Stomach smooth muscle (tissue), 2 donors: ENCODE data around the gene CBX7.

Experiments used
- H3K27ac ChIP-seq: one replicate; pipeline ENCODE4 v1.7.0; 2013; ENCODE audit warnings: mild to moderate bottlenecking, low read length, inconsistent platforms
- H3K27me3 ChIP-seq, 2 donors: one replicate each; pipeline ENCODE4 v1.7.0; 2013; ENCODE audit warnings: low read length in 2 of 2; ENCODE audit not compliant: insufficient read depth in 2 of 2, control insufficient read depth in 1 of 2
- H3K36me3 ChIP-seq, 2 donors: one replicate each; pipeline ENCODE4 v1.7.0; 2013; ENCODE audit warnings: low read length in 2 of 2; ENCODE audit not compliant: control insufficient read depth in 2 of 2, insufficient read depth in 2 of 2
- H3K4me1 ChIP-seq: one replicate; pipeline ENCODE4 v1.7.0; 2013; ENCODE audit warnings: low read length; ENCODE audit not compliant: control insufficient read depth, insufficient read depth
- H3K4me3 ChIP-seq, 2 donors: one replicate each; pipeline ENCODE4 v1.7.0; 2013; ENCODE audit warnings: low read length in 2 of 2
- H3K9ac ChIP-seq, 2 donors: one replicate each; pipeline ENCODE4 v1.7.0; 2013; ENCODE audit warnings: low read length in 2 of 2, mild to moderate bottlenecking in 1 of 2
- H3K9me3 ChIP-seq, 2 donors: one replicate each; pipeline ENCODE4 v1.7.0; 2013; ENCODE audit warnings: low read length in 2 of 2; ENCODE audit not compliant: control insufficient read depth in 2 of 2
- donor health status: healthy.
- donor health status: Pancreatic carcinoma.

Gene CBX7

GRCh38 chr22:39179841-39180335 is 27.4 kb upstream of the CBX7 start:
- peaks cover 37% of the 10 kb centered on the region for H3K4me1 ChIP-seq
- H3K36me3 ChIP-seq: no peaks in the 10 kb centered on the region
- H3K9ac ChIP-seq: no peak overlapping the region
- no peak overlapping the region for H3K4me3 ChIP-seq
- no peaks in the 10 kb centered on the region for H3K27me3 ChIP-seq
- peaks cover 0 to 4% of the 10 kb centered on the region in 2 donors for H3K9me3 ChIP-seq
- H3K27ac ChIP-seq: no peak overlapping the region

GRCh38 chr22:39179401-39179827 is 26.9 kb upstream of the CBX7 start:
- no peak overlapping the region for H3K27ac ChIP-seq
- no peaks in the 10 kb centered on the region for H3K27me3 ChIP-seq
- no peaks in the 10 kb centered on the region for H3K36me3 ChIP-seq
- H3K9ac ChIP-seq: no peak overlapping the region
- H3K4me1 ChIP-seq: peaks cover 37% of the 10 kb centered on the region
- no peak overlapping the region for H3K4me3 ChIP-seq
- peaks cover 0 to 4% of the 10 kb centered on the region in 2 donors for H3K9me3 ChIP-seq

DNA sequence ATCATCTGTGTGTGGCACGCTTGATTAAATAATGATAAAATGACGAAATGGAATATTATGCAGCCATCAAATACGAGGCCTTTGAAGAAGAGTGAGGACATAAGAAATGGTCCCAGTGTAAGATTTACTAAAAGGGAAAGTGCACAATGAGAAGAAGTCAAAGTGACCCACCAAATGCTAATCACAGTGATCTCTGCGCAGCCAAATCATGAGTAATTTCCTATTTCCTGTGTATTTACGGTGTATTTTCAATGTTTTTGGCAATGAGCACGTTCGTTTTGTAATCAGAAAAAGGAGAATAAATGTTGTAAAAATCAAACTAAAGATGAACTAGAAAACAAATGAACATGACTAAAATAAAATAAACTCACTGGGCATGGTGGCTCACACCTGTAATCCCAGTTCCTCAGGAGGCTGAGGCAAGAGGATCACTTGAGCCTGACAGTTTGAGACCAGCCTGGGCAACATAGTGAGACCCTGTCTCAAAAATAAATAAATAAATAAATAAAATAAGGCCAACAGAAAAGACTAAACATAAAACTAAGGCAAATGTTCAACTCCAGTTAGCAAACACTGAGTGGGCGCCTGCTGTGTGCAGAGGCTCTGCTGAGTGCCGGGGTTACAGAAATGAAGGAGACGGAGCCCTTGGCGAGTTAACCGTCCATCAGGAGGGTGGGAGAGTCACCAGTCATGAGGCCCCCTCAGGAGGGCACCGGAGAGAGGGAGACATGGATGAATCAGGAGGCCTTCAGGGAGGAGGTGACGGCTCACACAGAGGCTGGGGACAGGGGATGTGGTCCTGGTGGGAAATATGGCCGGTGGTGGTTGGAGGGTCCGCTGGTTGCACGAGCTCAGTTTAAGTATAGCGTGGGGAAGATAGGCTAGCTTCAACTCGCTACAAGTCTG is 26.0 kb upstream of the CBX7 start:
- Histone ChIP-seq H3K9ac (no peak overlapping the region), H3K9me3 (peaks cover 0 to 4% of the 10 kb centered on the region in 2 donors), H3K27me3 (no peaks in the 10 kb centered on the region), H3K4me1 (peaks cover 42% of the 10 kb centered on the region), H3K27ac (peak overlapping the region; percentile 6), H3K4me3 (no peak overlapping the region), H3K36me3 (no peaks in the 10 kb centered on the region)

GRCh38 chr22:39177791-39178190 is 25.3 kb upstream of the CBX7 start:
- peak overlapping the region; percentile 6 for H3K27ac ChIP-seq
- H3K27me3 ChIP-seq: no peaks in the 10 kb centered on the region
- no peaks in the 10 kb centered on the region for H3K36me3 ChIP-seq
- no peak overlapping the region for H3K9ac ChIP-seq
- peaks cover 48% of the 10 kb centered on the region for H3K4me1 ChIP-seq
- H3K4me3 ChIP-seq: no peak overlapping the region
- H3K9me3 ChIP-seq: peaks cover 0 to 4% of the 10 kb centered on the region in 2 donors

DNA sequence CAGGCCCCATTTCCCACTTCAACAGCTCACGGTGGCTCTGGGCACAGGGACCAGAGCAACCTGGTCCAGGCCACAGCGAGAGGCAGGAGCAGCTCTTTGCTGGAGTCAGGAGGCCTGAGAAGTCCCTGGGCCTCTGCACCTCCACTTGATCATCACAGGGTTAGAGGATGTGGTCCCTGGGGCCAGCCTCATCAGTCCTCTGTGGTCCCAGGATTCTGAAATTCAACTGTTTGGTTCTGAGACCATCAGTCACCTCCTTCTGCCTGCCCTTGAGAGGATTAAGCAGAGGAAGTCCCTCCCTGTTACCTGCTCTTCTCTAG is 24.9 kb upstream of the CBX7 start:
- Histone ChIP-seq H3K27ac (peak overlapping the region; percentile 6), H3K9me3 (peaks cover 0 to 4% of the 10 kb centered on the region in 2 donors), H3K4me1 (peaks cover 48% of the 10 kb centered on the region), H3K4me3 (no peak overlapping the region), H3K36me3 (no peaks in the 10 kb centered on the region), H3K27me3 (no peaks in the 10 kb centered on the region), H3K9ac (no peak overlapping the region)

DNA sequence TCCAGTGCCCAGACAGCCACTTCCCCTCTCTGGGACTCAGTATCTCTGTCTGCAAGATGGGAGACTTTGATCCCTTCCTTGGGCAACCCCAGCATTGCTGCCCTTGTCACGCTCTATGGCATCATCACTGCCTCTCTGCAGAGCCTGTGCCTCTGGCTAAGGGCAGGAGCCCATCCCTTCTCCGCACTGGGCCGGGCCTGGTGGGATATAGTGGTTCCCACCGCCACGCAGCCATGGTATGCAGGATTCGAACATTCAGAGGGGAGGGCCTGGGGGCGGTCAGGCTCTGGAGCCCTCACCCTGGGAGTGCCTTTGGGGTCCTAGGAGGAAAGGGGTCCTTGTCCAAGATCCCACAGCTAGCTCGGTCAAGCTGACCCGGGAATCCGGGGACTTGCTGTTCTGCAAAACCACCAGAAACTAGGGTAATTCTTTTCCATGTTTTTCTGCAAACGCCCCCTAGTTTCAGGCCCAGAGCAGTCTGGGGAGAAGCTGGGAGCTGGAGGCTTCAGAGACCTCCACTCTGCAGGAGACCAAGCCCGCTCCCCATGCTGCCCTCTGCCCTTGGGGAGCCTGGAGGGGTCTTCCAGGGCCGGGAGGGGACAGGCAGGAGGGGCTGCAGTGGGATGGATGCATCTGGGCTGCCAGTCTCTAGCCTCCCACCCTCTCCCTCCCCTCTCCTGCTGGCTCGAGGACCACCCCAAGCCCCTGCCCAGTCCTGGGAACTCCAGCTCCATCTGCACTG is 24.4 kb upstream of the CBX7 start:
- Histone ChIP-seq H3K4me3 (peak overlapping the region in 1 of 2 donors; percentile 54), H3K27me3 (no peaks in the 10 kb centered on the region), H3K36me3 (no peaks in the 10 kb centered on the region), H3K9ac (no peak overlapping the region), H3K9me3 (peaks cover 0 to 4% of the 10 kb centered on the region in 2 donors), H3K27ac (peak overlapping the region; percentile 46), H3K4me1 (peaks cover 48% of the 10 kb centered on the region)

DNA sequence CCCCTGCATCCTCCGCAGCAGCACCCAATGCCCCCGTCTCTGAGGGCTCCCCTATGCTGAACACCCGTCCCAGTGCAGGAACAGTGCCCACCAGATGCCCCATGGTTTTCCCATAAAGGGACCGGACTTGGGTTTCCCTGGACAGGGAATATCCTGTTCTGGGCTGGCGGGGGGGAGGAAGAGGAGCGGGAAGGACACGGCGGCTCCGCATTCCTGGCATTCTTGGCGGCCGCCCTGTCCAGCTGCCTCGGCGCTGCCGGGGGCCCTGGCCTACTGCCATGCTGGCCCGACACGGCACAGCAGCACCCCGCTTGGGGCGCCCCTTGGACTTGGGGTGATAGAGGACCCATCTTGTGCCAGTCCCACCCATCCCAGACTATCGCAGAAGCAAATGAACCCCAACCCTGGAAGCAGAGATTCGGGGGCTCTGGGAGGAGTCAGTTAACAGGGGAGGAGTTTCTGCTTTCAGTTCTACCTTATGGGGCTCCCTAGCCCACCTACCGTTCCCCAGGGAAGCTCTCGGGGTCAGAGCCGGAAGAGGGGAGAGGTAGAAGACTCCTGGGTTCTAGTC is 23.7 kb upstream of the CBX7 start:
- H3K9me3 ChIP-seq: no peaks in the 10 kb centered on the region
- peak overlapping the region in 1 of 2 donors; percentile 54 for H3K4me3 ChIP-seq
- H3K27me3 ChIP-seq: no peaks in the 10 kb centered on the region
- peak overlapping the region; percentile 49 for H3K27ac ChIP-seq
- H3K4me1 ChIP-seq: peaks cover 52% of the 10 kb centered on the region
- H3K36me3 ChIP-seq: no peaks in the 10 kb centered on the region
- H3K9ac ChIP-seq: no peak overlapping the region

GRCh38 chr22:39175353-39176142 is 23.1 kb upstream of the CBX7 start:
- Histone ChIP-seq H3K9ac (peak overlapping the region in 1 of 2 donors; percentile 42), H3K36me3 (no peaks in the 10 kb centered on the region), H3K4me3 (peak overlapping the region in 1 of 2 donors; percentile 22), H3K4me1 (peaks cover 57% of the 10 kb centered on the region), H3K27me3 (no peaks in the 10 kb centered on the region), H3K27ac (peak overlapping the region; percentile 49), H3K9me3 (no peaks in the 10 kb centered on the region)

DNA sequence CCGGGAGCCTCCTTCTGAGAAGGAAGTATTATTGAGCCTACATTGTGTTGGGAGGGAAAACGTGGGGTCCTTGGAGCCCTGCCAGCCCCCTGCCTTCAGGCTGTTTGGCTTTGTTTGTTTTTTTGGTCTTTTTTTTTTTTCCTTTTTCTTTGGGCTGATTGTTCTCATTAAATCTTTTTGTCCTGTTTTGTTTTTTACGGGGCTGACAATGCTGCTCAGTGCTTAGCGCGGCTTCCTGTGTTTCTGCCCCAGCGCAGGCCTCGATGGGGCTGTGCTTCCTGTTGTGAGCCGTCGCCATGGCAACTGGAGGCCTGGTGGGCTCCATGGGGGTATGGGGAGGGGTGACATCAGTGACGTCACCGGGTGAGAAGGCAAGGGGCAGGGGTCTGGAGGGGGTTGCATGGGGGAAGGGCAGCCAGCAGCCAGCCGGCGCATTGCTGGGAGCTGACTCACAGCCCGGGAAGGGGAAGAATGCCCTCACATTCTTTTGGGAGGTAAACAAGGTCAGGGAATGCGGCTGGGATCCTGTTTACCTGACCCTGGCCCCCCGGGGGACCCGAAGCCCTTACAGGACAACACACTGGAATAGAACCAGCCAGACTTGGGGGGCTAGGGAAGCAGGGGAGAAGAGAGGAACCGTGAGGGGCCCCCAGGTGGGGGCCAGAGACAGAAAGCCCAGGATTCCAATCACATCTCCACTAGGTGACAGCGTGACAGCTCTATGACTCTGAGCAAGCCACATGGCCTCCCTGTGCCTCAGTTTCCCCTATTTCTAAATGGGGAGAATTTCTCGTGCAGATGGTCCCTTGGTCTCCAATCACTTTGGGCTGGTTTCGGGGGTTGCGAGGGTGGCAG is 22.2 kb upstream of the CBX7 start:
- no peak overlapping the region for H3K9ac ChIP-seq
- no peaks in the 10 kb centered on the region for H3K9me3 ChIP-seq
- peak overlapping the region in 1 of 2 donors; percentile 22 for H3K4me3 ChIP-seq

More for the DNA sequence above, 22.2 kb upstream of the CBX7 start:
- Histone ChIP-seq H3K27me3 (no peaks in the 10 kb centered on the region), H3K27ac (peak overlapping the region; percentile 49), H3K4me1 (peaks cover 57% of the 10 kb centered on the region), H3K36me3 (no peaks in the 10 kb centered on the region)
